CD4-positive, alpha-beta T cell treated with Interleukin-10 for 1 hour (primary cell): ENCODE measurements around the gene ATP8B2.
"Not testable (repeated sequence)": the region's sequence is repeated elsewhere in the genome, so short reads cannot be mapped to it uniquely, and the experiment has no call there.

ENCODE experiments used
- DNase-seq: peaks from one replicate; pipeline ENCODE4 v3.0.0-alpha.2; 2020

ATP8B2 gene

DNA sequence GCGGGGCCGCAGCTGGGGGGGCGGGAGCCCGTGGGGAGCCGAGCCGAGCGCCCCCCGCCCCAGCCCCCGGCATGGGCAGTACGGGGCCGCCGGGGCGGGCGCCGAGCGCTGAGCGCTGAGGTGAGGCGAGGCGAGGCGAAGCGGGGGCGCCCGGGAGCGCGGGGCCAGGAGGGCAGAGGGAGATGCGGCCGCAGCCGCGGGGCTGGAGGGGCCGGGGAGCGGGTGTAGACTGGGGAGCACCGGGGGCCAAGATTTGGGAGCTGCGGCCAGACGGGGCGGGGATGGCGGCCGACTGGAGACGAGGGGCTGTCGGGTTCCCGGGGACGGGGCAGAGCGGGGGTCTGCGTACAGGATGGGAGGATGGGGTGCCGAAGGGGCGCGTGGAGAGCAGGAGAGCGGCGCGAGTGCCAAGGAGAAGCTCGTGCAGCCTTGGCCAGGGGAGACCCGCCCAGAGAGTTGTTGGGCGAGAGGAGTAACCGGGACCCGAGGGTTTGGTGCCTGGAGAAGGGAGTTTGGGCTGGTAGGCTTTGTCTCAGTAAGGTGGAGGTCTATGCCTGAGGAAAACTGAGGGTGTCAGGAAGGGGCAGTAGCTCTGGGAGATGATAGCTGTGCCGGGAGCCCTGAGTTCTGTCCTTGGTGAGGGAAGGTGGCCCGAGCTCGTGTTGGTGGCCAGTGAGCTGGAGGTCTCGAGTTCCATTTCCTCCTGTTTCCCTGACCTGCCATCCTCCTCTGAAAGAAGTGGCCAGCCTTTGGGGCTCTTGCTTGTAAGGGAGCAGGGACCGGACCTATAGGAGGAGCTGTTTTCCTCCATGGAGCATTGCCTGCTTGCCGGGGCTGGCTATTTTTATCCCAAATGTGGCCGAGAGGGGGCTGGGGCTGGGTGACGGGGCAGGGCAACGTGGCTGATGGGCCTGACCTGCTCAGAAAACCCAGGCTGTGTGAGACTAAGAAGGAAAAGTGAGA, 539 bp downstream of the ATP8B2 start:
- peak; percentile 60 for DNase-seq

DNA sequence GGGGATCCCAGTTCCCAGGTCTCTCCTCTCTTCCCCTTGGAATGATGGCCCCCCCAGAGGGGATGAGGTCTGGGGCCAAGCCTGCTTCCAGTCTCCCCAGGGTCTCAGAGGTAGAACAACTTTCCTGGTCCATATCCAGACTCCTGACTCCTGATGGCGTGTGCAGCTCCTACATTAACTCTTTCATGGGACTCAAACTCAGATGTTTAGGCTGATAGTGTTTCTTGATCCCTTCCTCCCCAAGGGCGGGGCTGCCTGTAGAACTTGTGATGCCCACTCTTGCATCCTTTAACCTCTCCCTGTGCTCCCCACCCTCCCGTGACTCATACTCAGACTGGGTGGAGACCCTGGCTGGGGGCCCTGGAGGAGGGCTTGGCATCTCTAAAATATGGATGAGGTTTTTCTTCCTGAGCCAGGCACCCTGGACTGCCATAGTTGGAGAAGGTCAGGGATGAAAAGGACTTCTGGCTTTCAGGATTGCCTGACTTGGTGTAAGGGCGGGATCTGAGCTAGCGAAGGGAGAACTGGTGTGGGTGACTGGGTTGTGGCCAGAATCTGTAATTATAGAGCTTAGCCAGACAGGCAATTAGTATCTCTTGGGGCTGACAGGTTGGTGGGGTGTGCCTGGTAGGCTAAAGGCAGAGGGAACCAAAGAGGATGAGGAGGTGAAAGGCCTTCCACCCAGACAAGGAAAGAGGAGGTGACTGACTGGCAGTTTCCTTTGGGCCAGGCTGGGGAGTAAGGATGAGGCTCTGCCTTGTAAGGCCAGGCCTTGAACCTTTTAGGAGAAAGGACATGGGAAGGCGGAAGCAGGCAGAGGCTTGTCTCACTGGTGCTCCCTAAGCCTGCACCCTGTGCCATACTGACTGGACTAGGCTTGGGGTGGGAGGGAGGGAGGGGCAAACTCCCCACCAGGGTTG, 1.5 kb downstream of the ATP8B2 start:
- peak; percentile 25 for DNase-seq

DNA sequence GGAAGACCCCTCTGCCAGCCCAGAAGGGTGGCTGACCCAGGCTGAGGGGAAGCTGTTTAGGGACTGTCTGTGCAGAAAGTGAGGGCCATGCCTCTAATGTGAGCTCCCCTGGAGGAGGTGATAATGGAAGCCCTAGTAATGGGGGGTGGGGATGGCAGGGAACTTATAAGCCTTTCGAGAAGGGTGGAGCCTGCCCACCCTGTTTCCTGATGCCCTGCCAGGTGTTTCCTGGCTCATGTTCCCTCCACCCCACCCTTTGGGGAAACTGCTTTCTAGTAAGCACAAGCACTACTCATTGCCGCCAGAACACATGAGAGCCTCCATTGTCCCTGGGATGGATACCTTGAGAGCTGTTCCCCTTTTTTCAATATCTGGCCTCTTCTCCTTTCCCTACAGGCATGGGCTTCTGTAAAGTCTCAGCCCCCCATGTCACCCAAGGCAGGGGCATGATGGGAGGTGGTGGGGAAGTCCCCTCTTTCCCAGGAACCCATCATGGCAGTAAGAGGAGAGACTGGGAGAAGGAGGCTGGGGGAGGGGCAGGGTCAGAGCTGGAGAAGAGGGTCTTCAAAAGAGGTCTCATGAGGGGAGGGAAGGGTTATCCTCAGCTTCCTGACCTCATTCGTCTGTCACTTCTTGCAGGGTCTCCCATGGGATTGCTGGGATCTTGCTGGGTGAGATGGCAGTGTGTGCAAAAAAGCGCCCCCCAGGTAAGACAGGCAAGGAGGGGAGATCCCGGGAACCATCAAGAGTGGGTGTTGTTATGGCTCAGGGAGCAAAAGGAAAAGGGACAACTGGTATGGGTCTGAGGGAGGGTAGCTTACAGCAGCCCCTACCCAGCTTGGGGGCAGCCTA, 2.4 kb downstream of the ATP8B2 start:
- DNase-seq = peak; percentile 66

DNA sequence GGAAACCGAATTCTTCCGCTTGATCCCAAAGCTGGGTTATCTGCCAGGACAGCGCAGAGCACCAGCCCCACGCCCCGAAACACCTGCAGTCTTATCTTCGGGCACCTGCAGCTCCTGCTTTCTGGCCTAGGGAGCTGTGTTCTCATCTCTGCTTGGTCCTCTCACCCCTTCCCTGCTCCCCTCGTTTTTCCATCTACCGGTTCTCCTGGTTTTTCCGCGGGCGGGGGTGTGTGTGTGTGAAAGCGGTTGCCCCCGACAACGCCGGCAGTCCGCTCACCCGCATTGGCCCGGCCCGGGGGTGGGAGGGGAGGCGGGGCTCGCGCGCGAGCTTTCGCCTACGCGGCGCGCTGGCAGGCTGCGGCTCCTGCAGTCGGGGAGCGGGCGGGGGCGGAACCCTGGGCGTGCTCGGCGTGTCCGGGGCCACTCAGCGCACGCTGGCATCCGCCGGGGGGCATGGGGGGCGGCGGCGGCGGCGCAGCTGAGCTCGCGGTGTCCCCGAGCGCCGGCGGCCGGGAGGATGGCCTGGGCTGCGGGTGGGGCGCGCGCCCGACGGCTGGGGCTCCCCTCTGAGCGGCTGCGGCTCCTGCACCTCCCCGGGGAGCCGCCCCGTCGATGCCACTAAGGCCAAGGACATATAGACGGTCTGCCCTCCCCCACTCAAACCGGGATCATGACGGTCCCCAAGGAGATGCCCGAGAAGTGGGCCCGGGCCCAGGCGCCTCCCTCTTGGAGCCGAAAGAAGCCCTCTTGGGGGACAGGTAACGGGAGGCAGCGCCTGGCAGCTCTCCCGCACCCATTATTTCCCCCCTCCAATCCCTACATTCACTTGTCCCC, 3.2 kb downstream of the ATP8B2 start:
- DNase-seq = peak; percentile 90

DNA sequence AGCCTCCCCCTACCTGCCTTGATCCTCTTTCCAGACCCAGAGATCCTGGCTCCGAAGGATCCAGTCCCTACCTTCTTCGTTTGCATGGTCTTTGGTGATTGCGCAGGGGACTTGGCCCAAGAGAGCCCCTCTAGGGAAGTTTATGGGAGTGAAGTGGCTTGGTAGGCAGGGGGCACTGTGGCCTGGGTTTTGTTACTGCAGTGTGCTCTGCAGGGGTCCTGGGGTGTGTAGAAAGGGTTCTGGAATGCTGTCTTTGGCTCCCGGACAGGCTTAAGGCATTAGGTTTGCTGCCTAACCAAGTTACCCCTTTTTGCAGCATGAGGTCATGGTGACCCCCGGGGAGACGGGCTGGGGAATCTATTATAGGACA, 3.8 kb downstream of the ATP8B2 start:
- no peak for DNase-seq

DNA sequence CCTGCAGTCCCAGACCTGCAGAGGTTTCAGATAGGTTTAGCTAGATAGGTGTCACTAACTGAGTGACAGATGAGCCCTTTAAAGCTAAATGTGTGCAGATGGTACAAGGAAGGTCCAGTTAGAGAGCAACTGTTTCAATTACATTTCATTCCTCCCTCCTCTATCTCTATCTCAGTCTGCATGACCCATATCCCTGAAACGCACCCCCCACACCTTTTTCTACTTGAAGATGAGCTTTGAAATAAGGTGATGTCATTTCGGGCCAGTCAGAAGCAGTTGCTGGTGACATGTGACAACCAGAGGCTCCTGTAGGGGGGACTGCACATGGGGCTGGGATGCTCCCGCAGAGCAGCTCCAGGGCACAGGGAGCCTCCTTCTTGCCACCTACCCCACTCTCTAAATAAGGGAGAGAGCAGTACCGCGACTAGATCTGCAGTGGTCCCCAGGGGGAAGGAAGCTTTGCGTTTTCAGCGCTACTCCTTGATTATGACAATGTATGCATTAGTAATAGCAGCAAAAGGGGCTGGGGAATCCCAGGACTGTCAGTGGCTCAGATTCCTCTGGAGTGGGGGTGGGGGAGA, 4.3 kb downstream of the ATP8B2 start:
- peak; percentile 47 for DNase-seq

DNA sequence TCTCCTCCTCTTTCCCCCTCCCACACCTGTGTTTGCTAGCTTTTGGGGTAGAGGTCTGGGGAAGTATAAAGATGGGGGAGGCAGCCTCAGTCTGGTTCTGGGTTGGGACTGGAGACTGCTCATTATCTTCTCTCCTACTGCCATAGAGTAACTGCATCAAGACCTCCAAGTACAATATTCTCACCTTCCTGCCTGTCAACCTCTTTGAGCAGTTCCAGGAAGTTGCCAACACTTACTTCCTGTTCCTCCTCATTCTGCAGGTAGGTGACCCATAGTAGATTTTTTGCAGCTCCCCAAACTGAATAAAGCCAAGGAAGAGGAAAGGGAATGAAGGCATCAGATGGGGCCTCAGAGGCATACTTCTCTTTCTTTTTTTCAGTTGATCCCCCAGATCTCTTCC, 5.3 kb downstream of the ATP8B2 start:
- DNase-seq = peak; percentile 29

DNA sequence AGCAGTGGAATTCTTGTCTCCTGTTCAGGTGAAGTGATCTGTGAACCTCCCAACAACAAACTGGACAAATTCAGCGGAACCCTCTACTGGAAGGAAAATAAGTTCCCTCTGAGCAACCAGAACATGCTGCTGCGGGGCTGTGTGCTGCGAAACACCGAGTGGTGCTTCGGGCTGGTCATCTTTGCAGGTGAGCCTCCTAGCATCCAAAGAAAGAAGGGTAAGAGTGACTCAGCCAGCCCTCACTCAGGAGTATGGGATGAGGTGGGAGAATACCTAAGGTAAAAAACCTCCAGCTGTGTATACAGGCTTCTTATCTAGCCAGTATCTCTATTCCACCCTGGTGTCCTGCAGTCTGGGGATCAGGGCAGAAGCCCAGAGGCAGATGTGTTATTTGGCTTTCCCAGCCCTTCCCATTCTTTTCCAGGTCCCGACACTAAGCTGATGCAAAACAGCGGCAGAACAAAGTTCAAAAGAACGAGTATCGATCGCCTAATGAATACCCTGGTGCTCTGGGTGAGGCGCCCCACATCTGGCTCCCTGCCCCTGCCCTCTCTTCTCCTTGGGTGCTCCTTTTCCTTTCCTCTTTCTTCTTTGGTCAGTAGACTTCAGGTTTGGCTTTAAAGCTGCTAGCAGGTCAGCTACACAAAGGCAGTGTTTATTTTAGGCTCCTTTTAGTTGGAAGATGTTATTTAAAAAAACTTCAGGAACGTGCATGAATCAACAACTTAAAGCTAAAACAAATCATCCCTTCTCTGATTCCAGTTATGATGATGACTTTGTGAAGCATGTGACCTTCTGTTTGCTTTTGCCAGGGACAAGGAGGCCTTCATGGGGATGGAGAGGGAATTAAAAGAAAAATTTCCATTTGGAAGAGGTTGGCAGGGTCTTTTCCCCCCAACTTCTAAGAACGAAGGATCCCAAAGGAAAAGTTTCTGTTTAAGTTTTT, 9.0 kb downstream of the ATP8B2 start:
- no peak for DNase-seq

DNA sequence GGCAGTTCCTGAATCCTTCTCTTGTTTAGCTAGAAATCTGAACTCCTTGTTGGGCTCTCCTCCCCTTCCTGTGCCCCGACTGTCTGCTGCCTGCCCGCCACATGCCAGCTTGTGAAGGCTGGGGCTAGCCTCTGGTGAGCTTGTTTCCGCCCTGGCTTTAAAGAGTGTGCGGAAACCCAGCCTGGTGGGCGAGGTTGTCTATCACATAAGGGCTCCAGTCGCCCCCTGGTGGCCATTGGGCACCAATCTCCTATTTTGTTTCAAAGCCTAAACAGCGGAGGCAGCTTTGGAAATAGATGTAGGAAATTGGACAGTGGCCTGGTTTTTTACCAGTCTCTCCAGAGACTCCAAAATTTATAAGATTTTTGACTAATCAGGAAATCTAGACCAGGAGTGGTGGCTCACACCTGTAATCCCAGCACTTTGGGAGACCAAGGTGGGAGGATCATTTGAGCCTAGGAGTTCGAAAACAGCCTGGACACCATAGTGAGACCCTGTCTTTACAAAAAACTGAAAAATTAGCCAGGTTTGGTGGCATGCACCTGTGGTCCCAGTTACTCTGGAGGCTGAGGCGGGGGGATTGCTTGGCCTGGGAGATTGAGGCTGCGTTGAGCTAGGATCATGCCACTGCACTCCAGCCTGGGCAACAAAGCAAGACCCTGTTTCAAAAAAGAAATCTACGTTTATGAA, 9.8 kb downstream of the ATP8B2 start:
- DNase-seq = peak; percentile 92

DNA sequence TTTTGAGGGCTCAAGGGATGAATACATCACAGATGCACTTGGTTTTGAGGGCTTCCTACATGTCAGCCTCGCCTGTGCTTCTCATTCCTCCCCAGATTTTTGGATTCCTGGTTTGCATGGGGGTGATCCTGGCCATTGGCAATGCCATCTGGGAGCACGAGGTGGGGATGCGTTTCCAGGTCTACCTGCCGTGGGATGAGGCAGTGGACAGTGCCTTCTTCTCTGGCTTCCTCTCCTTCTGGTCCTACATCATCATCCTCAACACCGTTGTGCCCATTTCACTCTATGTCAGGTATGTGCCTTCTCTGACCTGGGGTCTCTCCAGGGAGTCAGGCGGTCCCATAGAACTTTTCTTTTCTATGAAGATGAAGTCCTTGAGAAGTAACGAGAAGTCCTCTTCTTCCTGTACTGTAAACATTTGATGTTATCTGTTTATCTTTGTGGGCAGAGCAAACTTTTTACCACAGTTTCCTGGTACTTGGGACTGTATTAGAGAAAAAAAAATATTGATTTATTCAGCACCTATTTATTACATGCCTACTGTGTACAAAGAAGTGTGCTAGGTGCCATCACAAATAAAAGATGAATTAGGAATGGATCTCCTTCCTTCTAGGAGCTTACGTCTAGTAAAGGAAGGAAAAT, 12.0 kb downstream of the ATP8B2 start:
- DNase-seq = peak; percentile 61

DNA sequence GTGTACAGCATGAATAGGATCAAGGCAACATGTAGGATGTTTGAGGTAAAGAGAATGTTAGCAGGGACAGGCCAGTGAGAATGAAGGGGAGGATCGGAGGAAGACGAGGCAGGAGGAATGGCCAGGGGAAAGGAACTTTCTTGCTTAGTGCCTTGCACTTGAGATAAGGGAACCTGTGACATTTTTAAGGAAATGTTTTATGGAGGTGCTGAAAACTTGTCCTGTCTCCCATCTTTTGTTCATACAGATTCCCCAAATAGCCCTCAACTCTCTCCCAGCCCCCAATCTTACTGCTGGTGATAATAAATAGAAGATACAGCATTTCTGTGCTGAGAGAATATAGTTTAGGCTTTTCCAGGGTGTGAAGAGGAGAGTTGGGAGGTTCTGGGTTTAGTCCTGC, 13.6 kb downstream of the ATP8B2 start:
- no peak for DNase-seq

DNA sequence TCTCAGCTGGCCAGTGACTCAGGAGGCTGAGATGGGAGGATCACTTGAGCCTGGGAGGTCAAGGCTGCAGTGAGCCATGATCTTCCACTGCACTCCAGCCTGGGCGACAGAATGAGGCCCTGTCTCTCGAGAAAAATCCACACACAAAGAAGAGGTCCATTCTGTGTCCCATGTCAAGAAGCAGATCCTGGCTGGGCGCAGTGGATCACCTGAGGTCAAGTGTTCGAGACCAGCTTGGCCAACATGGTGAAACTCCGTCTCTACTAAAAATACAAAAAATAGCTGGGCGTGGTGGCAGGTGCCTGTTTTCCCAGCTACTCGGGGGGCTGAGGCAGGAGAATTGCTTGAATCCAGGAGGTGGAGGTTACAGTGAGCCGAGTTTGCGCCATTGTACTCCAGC, 16.0 kb downstream of the ATP8B2 start:
- DNase-seq = not testable (repeated sequence)

DNA sequence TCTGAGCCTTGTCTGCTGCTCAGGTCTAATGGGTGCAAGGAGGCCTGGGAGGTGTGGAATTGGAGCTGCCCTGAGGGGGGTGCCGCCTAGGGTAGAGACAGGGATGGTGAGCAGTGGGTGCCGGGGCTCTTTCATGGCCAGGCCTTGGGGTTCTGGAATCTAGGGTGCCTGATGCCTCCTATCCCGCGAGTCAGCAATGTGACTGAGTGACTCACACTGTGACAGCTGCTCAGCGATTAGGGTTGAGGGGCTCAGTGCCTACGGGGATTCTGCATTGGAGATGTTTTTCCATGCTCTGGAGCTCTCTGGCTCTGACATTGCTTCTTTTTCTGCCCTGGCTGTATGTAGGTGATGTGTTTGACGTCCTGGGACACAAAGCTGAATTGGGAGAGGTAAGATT, 16.8 kb downstream of the ATP8B2 start:
- DNase-seq = no peak

DNA sequence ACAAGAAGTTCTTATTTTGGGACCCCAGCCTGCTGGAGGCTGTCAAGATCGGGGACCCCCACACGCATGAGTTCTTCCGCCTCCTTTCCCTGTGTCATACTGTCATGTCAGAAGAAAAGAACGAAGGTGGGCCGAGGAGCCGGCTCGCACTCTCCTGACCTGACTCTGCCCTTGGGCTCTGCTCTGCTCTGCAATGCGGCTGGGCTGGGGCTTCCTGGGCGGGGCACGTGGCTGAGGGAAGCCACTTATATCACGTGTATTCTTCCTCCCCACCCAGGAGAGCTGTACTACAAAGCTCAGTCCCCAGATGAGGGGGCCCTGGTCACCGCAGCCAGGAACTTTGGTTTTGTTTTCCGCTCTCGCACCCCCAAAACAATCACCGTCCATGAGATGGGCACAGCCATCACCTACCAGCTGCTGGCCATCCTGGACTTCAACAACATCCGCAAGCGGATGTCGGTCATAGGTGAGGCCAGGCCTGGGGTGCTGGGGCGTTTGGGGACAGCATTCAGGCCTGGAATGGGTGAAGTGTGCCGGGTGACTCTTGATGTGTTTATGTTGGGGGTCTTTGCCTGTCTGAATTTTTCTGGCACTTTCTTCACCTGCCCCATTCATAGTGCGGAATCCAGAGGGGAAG, 17.6 kb downstream of the ATP8B2 start:
- peak; percentile 82 for DNase-seq

DNA sequence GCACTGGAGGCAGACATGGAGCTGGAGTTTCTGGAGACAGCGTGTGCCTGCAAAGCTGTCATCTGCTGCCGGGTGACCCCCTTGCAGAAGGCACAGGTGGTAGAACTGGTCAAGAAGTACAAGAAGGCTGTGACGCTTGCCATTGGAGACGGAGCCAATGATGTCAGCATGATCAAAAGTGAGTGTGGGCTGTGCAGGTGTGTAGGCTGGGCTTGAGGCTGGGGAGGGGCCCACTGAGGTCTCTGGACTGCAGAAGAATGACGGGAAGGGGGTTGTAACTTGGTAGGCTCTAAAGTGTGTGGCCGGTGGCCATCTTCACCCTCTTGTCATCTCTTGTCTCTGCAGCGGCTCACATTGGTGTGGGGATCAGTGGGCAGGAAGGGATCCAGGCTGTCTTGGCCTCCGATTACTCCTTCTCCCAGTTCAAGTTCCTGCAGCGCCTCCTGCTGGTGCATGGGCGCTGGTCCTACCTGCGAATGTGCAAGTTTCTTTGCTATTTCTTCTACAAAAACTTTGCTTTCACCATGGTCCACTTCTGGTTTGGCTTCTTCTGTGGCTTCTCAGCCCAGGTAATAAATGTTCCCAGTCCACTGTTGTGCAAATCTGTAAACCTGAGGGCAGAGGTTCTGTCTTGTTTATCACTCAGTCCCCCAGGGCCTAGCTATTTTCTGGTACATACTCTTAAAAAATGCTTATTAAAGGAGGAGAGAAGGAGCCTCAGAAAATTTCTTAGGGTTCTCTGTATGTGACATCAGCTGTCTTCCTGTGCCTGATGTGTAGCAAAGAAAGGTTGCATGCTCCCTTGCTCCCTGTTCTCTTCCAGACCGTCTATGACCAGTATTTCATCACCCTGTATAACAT, 19.9 kb downstream of the ATP8B2 start:
- DNase-seq = peak; percentile 84

DNA sequence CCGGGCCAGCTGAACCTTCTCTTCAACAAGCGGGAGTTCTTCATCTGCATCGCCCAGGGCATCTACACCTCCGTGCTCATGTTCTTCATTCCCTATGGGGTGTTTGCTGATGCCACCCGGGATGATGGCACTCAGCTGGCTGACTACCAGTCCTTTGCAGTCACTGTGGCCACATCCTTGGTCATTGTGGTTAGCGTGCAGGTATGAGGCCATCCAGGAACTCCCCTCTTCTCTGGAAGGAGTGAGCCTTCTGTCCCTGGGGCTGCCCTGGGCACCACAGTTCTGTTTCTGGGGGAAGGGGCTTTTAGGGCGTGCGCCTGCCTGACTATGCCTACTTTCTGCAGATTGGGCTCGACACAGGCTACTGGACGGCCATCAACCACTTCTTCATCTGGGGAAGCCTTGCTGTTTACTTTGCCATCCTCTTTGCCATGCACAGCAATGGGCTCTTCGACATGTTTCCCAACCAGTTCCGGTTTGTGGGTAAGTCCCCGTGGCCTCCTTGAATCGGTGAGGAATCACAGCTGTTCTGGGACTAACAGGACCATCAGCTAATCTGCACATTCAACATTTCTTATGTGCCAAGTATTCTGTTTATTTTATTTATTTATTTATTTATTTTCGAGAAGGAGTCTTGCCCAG, 21.1 kb downstream of the ATP8B2 start:
- no peak for DNase-seq

DNA sequence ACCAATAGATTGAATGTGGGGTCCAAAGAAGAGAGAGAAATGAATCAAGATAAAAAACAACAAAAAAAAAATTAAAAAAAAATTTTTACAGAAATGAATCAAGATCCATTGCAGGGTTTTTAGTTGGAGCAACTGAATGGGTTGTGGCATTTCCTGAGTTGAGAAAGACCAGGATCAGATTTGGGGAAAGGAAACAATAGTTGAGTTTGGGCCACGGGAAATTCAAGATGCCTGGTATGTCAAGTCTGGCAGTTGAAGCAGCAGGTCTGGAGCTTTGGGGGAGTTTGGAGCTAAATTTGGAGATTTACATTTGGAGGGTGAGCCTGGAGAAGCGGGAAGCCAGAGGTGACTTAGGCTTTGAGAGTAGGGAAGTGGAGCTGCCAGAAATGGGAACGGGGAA, 22.6 kb downstream of the ATP8B2 start:
- no peak for DNase-seq
